GM19328 (cell line): ENCODE results near the gene RPRD1B.
"Not testable (repeated sequence)": the region's sequence is repeated elsewhere in the genome, so short reads cannot be mapped to it uniquely, and the experiment has no call there.

Source experiments
- ATAC-seq: cut with Tn5 transposase; IDR thresholded peaks from one replicate; pipeline ENCODE4 v1.9.1; 2021; ENCODE audit warnings: mild to moderate bottlenecking, moderate library complexity; ENCODE audit not compliant: unreplicated experiment

The RPRD1B gene

GRCh38 chr20:38095017-38095686 is 61.6 kb downstream of the RPRD1B start:
- ATAC-seq: no peak

- ATAC-seq: no peak
These were observed 65.4 kb downstream of the RPRD1B start for GRCh38 chr20:38098952-38099351.

- not testable (repeated sequence) for ATAC-seq
These were observed 68.7 kb downstream of the RPRD1B start for GRCh38 chr20:38102206-38102605.

GRCh38 chr20:38104285-38104684 is 70.7 kb downstream of the RPRD1B start:
- no peak for ATAC-seq

GRCh38 chr20:38106461-38106860 is 72.9 kb downstream of the RPRD1B start:
- ATAC-seq: no peak

GRCh38 chr20:38107386-38107785 is 73.8 kb downstream of the RPRD1B start:
- not testable (repeated sequence) for ATAC-seq

- ATAC-seq: not testable (repeated sequence)
These were observed 74.4 kb downstream of the RPRD1B start for GRCh38 chr20:38107916-38108315.

GRCh38 chr20:38108438-38108985 is 75.0 kb downstream of the RPRD1B start:
- no peak for ATAC-seq

- no peak for ATAC-seq
These were observed 75.5 kb downstream of the RPRD1B start for GRCh38 chr20:38108986-38109541.

GRCh38 chr20:38109591-38110524 is 76.3 kb downstream of the RPRD1B start:
- no peak for ATAC-seq

GRCh38 chr20:38110525-38111178 is 77.1 kb downstream of the RPRD1B start:
- ATAC-seq: no peak

GRCh38 chr20:38111366-38112232 is 78.1 kb downstream of the RPRD1B start:
- ATAC-seq: no peak

GRCh38 chr20:38112261-38112929 is 78.8 kb downstream of the RPRD1B start:
- no peak for ATAC-seq

- no peak for ATAC-seq
These were observed 79.4 kb downstream of the RPRD1B start for GRCh38 chr20:38112930-38113294.

GRCh38 chr20:38113401-38114325 is 80.1 kb downstream of the RPRD1B start:
- ATAC-seq: no peak

- ATAC-seq: no peak
These were observed 80.8 kb downstream of the RPRD1B start for GRCh38 chr20:38114353-38114791.

GRCh38 chr20:38115205-38115604 is 81.7 kb downstream of the RPRD1B start:
- no peak for ATAC-seq

- ATAC-seq: no peak
These were observed 82.3 kb downstream of the RPRD1B start for GRCh38 chr20:38115896-38116295.
